Lower lobe of right lung (tissue), 2 donors: ENCODE data around the gene INHBB. TPM values are rescaled to one million over a fixed set of nuclear protein-coding genes. Genes with fewer than 3 reads are reported as not detected.

Experiments used
- ATAC-seq, 2 donors: fragments of 200-7000 bp; cut with Tn5 transposase; one replicate each; pipeline ENCODE4 v1.9.1; 2020 to 2022; ENCODE audit warnings: mild to moderate bottlenecking in 2 of 2, moderate library complexity in 2 of 2
- DNase-seq: peaks from one replicate; pipeline ENCODE4 v3.0.0-alpha.2; 2020
- H3K27ac ChIP-seq: fragments of 200-600 bp; one replicate; pipeline ENCODE4 v1.8.0; 2022
- H3K27me3 ChIP-seq: fragments of 200-600 bp; one replicate; pipeline ENCODE4 v1.8.0; 2022; ENCODE audit warnings: low read depth
- H3K36me3 ChIP-seq: fragments of 200-600 bp; one replicate; pipeline ENCODE4 v1.8.0; 2022; ENCODE audit warnings: mild to moderate bottlenecking
- H3K4me1 ChIP-seq: fragments of 200-600 bp; one replicate; pipeline ENCODE4 v1.8.0; 2022
- H3K4me3 ChIP-seq: fragments of 200-600 bp; one replicate; pipeline ENCODE4 v1.8.0; 2022; ENCODE audit warnings: mild to moderate bottlenecking
- H3K9me3 ChIP-seq: fragments of 200-600 bp; one replicate; pipeline ENCODE4 v1.8.0; 2022
- CTCF ChIP-seq: fragments of 200-600 bp; IDR thresholded peaks from one replicate; pipeline ENCODE4 v1.8.0; 2022; ENCODE audit warnings: antibody characterized with exemption, mild to moderate bottlenecking
- intact Hi-C: fragments of 100-400 bp; cut with DNase I; formaldehyde crosslinking; loops from one replicate; pipeline ENCODE4 v1.11.0; 2022
- total RNA-seq: library from RNA; stranded (reverse); fragmentation: NEBNext Ultra II Directional; extraction: Animal tissue kit (Norgen Biotek cat#: 25700); gene quantifications from one replicate; pipeline ENCODE4 v1.2.1, GENCODE V29; 2021
- donor health status: DM: no; HTN: yes; CAD: no; lungs with severe emphysema.

INHBB gene
- total RNA-seq, 1 donor from 2014 or later, result 5.2 TPM

GRCh38 chr2:120316528-120317179 lies 29.3 kb upstream of the INHBB start:
- H3K4me1 ChIP-seq, result peaks cover 32% of the 10 kb centered on the region
- H3K27me3 ChIP-seq, result no peaks in the 10 kb centered on the region
- intact Hi-C loops, result no loop called here
- H3K4me3 ChIP-seq, result no peak overlapping the region
- no peak for ATAC-seq
- no peak for TF ChIP-seq CTCF
- H3K36me3 ChIP-seq, result no peaks in the 10 kb centered on the region
- H3K27ac ChIP-seq, result no peak overlapping the region
- no peaks in the 10 kb centered on the region for H3K9me3 ChIP-seq
- peak; percentile 28 for DNase-seq

GRCh38 chr2:120317180-120317533 lies 28.8 kb upstream of the INHBB start:
- TF ChIP-seq CTCF, result no peak
- intact Hi-C loops, result no loop called here
- no peaks in the 10 kb centered on the region for H3K9me3 ChIP-seq
- no peak for DNase-seq
- ATAC-seq, result no peak
- H3K27ac ChIP-seq, result no peak overlapping the region
- no peaks in the 10 kb centered on the region for H3K27me3 ChIP-seq
- no peak overlapping the region for H3K4me3 ChIP-seq
- peaks cover 32% of the 10 kb centered on the region for H3K4me1 ChIP-seq
- no peaks in the 10 kb centered on the region for H3K36me3 ChIP-seq

DNA sequence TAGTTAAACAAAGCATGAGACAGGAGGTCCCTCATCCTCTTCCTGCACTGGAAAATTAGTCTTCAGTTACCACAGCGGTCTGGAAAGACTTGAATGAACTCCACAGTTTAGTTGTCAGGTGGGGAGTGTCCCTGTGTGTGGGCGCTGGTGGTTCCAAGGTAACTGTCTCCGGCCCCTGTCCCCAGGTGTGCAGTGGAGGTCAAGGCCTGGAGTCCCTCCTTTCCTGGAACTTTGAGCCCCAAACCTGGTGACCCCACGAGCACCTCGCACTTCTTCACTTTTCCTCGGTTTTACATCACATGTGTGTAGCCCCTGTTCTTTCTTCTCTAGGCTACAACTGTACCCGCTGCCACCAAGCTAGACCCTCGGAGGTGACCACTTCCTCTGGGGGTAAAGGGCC lies 28.0 kb upstream of the INHBB start:
- H3K36me3 ChIP-seq, result no peaks in the 10 kb centered on the region
- DNase-seq, result peak; percentile 16
- intact Hi-C loops, result no loop called here
- peaks cover 26% of the 10 kb centered on the region for H3K4me1 ChIP-seq
- no peak overlapping the region for H3K4me3 ChIP-seq
- H3K9me3 ChIP-seq, result no peaks in the 10 kb centered on the region
- no peaks in the 10 kb centered on the region for H3K27me3 ChIP-seq
- no peak for ATAC-seq
- no peak for TF ChIP-seq CTCF
- H3K27ac ChIP-seq, result no peak overlapping the region

DNA sequence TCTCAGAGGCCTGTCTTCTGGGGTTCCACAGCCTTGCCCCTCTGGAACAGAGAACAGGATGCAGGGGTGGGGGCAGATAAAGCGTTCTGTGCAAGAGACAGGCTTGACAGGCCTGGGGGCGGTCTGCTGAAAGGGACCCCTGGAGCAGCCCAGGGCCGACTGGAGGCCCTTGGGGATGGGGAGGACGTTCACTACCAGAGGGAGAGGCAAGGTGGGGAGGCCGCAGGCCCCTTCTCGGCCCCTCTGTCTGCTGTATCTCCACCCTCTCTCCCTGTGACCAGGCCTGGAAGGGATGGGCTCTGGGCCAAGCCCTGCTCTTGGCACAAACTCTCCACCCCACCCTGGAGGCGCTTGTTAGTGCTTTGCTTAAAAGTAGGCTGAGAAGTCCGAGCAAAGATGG lies 27.3 kb upstream of the INHBB start:
- no peaks in the 10 kb centered on the region for H3K9me3 ChIP-seq
- no peaks in the 10 kb centered on the region for H3K27me3 ChIP-seq
- H3K27ac ChIP-seq, result no peak overlapping the region
- H3K36me3 ChIP-seq, result no peaks in the 10 kb centered on the region
- TF ChIP-seq CTCF, result no peak
- H3K4me1 ChIP-seq, result peaks cover 23% of the 10 kb centered on the region
- H3K4me3 ChIP-seq, result no peak overlapping the region
- ATAC-seq (no peak), DNase-seq (peak; percentile 41)
- intact Hi-C loops, result no loop called here

DNA sequence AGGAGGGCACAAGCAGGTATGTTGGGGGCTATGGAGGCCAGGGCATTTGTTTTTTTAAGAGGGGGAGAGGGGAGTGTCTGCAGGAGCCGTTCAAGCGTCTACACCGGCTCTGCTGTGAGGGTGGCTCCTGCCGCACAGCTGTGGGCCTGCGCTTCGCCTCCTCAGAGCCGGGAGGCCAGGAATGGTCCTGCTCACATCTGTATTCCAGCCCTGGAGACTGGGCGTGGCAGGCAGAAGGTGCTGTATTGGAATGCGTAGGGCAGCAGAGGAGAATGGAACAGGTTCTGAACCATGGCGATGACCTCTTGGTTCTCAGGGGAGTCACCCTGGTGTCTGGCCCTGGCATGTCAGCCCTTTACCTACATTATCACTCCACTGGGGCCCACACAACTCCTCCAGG lies 26.8 kb upstream of the INHBB start:
- no peak overlapping the region for H3K27ac ChIP-seq
- H3K36me3 ChIP-seq, result no peaks in the 10 kb centered on the region
- H3K27me3 ChIP-seq, result no peaks in the 10 kb centered on the region
- intact Hi-C loops, result no loop called here
- ATAC-seq (no peak), DNase-seq (peak; percentile 35)
- no peak overlapping the region for H3K4me3 ChIP-seq
- H3K9me3 ChIP-seq, result no peaks in the 10 kb centered on the region
- H3K4me1 ChIP-seq, result peaks cover 20% of the 10 kb centered on the region
- TF ChIP-seq CTCF, result no peak
